ENCODE data around the gene MCOLN2. TPM values are rescaled to one million over a fixed set of nuclear protein-coding genes. Genes with fewer than 3 reads are reported as not detected.

Gene MCOLN2
- total RNA-seq, 2 experiments from 2014 or later, result 104 to 188 TPM

DNA sequence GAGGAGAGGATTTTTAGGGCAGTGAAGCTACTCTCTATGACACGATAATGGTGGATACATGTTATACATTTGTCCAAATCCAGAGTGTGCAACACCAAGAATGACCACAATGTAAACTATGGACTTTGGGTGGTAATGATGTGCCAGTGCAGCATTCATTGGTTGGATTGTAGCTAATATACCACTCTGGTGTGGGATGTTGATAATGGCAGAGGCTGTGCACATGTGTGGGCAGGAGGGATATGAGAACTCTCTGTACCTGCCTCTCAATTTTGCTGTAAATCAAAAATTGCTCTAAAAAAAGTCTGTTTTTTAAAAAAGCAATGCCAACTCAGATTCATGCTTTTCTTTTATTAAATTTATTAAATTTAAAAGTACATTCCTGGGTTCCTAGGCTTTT is 76.8 kb downstream of the MCOLN2 start:
- Histone ChIP-seq H3K4me3 (ENCODE audit: low read depth, low read length, poor library complexity, severe bottlenecking) (no peak overlapping the region), H3K4me2 (ENCODE audit: low read length) (no peak overlapping the region), H3K4me1 (ENCODE audit: insufficient read depth, low read length, poor library complexity, severe bottlenecking) (no peaks in the 10 kb centered on the region), H2AFZ (ENCODE audit: low read length) (no peak overlapping the region), H3K27ac (ENCODE audit: low read depth, low read length, poor library complexity, severe bottlenecking) (no peak overlapping the region), H3K9me3 (ENCODE audit: low read length) (no peaks in the 10 kb centered on the region), H4K20me1 (ENCODE audit: insufficient read depth, low read length) (no peaks in the 10 kb centered on the region), H3K9me2 (ENCODE audit: insufficient read depth, low read length) (no peaks in the 10 kb centered on the region), H3K79me2 (ENCODE audit: insufficient read depth, low read depth, low read length) (no peaks in the 10 kb centered on the region), H3K36me3 (ENCODE audit: insufficient read depth, low read length) (no peaks in the 10 kb centered on the region)
- no peak for TF ChIP-seq EZH2phosphoT487 (IDR thresholded peaks at IDR 0.05; ENCODE audit: borderline replicate concordance, low read depth, low read length)
- TF ChIP-seq, protein P1, sequence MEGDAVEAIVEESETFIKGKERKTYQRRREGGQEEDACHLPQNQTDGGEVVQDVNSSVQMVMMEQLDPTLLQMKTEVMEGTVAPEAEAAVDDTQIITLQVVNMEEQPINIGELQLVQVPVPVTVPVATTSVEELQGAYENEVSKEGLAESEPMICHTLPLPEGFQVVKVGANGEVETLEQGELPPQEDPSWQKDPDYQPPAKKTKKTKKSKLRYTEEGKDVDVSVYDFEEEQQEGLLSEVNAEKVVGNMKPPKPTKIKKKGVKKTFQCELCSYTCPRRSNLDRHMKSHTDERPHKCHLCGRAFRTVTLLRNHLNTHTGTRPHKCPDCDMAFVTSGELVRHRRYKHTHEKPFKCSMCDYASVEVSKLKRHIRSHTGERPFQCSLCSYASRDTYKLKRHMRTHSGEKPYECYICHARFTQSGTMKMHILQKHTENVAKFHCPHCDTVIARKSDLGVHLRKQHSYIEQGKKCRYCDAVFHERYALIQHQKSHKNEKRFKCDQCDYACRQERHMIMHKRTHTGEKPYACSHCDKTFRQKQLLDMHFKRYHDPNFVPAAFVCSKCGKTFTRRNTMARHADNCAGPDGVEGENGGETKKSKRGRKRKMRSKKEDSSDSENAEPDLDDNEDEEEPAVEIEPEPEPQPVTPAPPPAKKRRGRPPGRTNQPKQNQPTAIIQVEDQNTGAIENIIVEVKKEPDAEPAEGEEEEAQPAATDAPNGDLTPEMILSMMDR (conservative IDR thresholded peaks at IDR 0.05; ENCODE audit: low read length), result no peak
- no peak for DNase-seq (ENCODE audit: low spot score)
- ChIA-PET POLR2A (interaction anchor here (1.1 kb wide), 1 partner anchor 9 kb away, joined by 4 read pairs; no protein-coding TSS in a partner anchor), CTCF (ENCODE audit: unreplicated experiment) (no interaction called here)
- no TSS peak for BruUV-seq (replicated peaks)
- intact Hi-C loops (cut with micrococcal nuclease; ENCODE audit: unreplicated experiment), result no loop called here

DNA sequence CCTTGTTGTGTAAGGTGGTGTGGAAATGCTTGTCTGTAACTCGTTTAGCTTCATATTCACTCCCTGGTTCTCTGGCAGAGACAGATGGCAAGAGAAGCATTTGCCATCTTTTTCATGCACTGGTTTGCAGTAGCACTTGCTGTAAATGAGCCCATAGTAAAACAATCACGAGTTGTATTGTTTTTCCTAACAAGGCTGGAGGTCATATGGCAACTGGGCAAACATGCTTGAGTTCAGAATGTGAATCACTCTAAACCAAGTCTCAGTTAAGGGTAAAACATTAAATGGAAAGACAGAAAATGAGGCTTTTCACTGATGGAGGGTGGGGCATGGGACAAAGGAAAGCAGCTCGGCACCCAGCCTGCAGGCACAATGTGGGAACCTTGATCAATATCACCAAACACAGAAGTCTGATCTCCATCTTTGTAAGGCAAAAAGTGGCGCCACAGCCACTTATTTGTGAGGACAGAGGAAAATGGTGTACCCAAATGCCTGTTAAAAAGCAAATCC is 77.4 kb downstream of the MCOLN2 start:
- ChIA-PET POLR2A (no interaction called here), CTCF (ENCODE audit: unreplicated experiment) (no interaction called here)
- Histone ChIP-seq H3K27ac (ENCODE audit: low read depth, low read length, poor library complexity, severe bottlenecking) (no peak overlapping the region), H3K36me3 (ENCODE audit: insufficient read depth, low read length) (no peaks in the 10 kb centered on the region), H3K4me1 (ENCODE audit: insufficient read depth, low read length, poor library complexity, severe bottlenecking) (no peaks in the 10 kb centered on the region), H3K79me2 (ENCODE audit: insufficient read depth, low read depth, low read length) (no peaks in the 10 kb centered on the region), H4K20me1 (ENCODE audit: insufficient read depth, low read length) (no peaks in the 10 kb centered on the region), H3K9me2 (ENCODE audit: insufficient read depth, low read length) (no peaks in the 10 kb centered on the region), H3K4me2 (ENCODE audit: low read length) (no peak overlapping the region), H3K4me3 (ENCODE audit: low read depth, low read length, poor library complexity, severe bottlenecking) (no peak overlapping the region), H2AFZ (ENCODE audit: low read length) (no peak overlapping the region), H3K9me3 (ENCODE audit: low read length) (no peaks in the 10 kb centered on the region)
- intact Hi-C loops (cut with micrococcal nuclease; ENCODE audit: unreplicated experiment), result no loop called here
- DNase-seq (ENCODE audit: low spot score), result no peak
- no TSS peak for BruUV-seq (replicated peaks)
- no peak for TF ChIP-seq EZH2phosphoT487 (IDR thresholded peaks at IDR 0.05; ENCODE audit: borderline replicate concordance, low read depth, low read length)
- TF ChIP-seq, protein P1 (conservative IDR thresholded peaks at IDR 0.05; ENCODE audit: low read length), result no peak

DNA sequence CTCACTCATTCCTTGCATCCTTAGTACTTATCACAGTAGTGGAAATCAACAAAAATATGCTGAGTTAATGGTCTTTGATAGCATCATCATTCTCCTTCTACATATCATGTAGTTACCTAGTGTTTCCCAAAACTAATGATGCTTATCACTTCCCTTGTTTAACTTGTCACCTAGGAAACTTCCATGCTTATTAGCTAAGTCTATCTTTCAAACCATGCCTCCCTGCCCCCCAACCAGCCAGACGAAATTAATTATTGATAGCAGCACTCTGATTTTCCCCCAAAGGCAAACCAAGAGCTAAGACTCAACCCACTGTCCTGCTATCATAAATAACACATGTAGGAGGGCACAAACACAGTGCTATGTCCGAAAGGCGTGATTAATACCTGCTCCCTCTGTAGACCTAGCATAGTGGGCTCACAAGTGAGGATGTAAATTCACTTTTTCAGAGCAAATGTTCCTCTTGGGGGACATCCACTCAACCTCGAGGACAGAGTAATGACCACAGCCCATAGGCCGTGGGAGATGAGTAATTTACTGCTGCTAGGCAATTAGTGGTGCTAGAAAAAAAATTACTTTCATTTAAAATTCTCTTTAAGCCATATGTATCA is 78.1 kb downstream of the MCOLN2 start:
- CTCF ChIA-PET (ENCODE audit: unreplicated experiment), result no interaction called here
- no peaks in the 10 kb centered on the region for H4K20me1 ChIP-seq (ENCODE audit: insufficient read depth, low read length)
- no TSS peak for BruUV-seq (replicated peaks)

More for the DNA sequence above, 78.1 kb downstream of the MCOLN2 start:
- no peaks in the 10 kb centered on the region for H3K79me2 ChIP-seq (ENCODE audit: insufficient read depth, low read depth, low read length)
- H3K9me2 ChIP-seq (ENCODE audit: insufficient read depth, low read length), result no peaks in the 10 kb centered on the region
- H3K4me1 ChIP-seq (ENCODE audit: insufficient read depth, low read length, poor library complexity, severe bottlenecking), result no peaks in the 10 kb centered on the region
- intact Hi-C loops (cut with micrococcal nuclease; ENCODE audit: unreplicated experiment), result no loop called here
- no peak overlapping the region for H3K4me2 ChIP-seq (ENCODE audit: low read length)
- no peak for TF ChIP-seq EZH2phosphoT487 (IDR thresholded peaks at IDR 0.05; ENCODE audit: borderline replicate concordance, low read depth, low read length)
- TF ChIP-seq, protein P1 (conservative IDR thresholded peaks at IDR 0.05; ENCODE audit: low read length), result no peak
- no peaks in the 10 kb centered on the region for H3K36me3 ChIP-seq (ENCODE audit: insufficient read depth, low read length)
- H2AFZ ChIP-seq (ENCODE audit: low read length), result no peak overlapping the region
- DNase-seq (ENCODE audit: low spot score), result no peak
- no peak overlapping the region for H3K4me3 ChIP-seq (ENCODE audit: low read depth, low read length, poor library complexity, severe bottlenecking)
- POLR2A ChIA-PET, result no interaction called here
- H3K27ac ChIP-seq (ENCODE audit: low read depth, low read length, poor library complexity, severe bottlenecking), result no peak overlapping the region
- no peaks in the 10 kb centered on the region for H3K9me3 ChIP-seq (ENCODE audit: low read length)
